Measurements from ENCODE around the gene CHCHD6.

CHCHD6 gene

GRCh38 chr3:126993436-126993835 is 289.4 kb downstream of the CHCHD6 start:
- no peak for DNase-seq (ENCODE audit: low read depth)
- no peak for TF ChIP-seq CTCF (IDR thresholded peaks at IDR 0.05; ENCODE audit: insufficient read depth, low read depth, low read length, missing control alignments)
- H3K4me3 ChIP-seq (ENCODE audit: low read length): no peak overlapping the region

GRCh38 chr3:126994661-126995245 is 290.7 kb downstream of the CHCHD6 start:
- DNase-seq (ENCODE audit: low read depth): no peak
- no peak for TF ChIP-seq CTCF (IDR thresholded peaks at IDR 0.05; ENCODE audit: insufficient read depth, low read depth, low read length, missing control alignments)
- H3K4me3 ChIP-seq (ENCODE audit: low read length): no peak overlapping the region

- DNase-seq (ENCODE audit: low read depth): peak; percentile 29
- no peak for TF ChIP-seq CTCF (IDR thresholded peaks at IDR 0.05; ENCODE audit: insufficient read depth, low read depth, low read length, missing control alignments)
- no peak overlapping the region for H3K4me3 ChIP-seq (ENCODE audit: low read length)
Measured at GRCh38 chr3:126995254-126995780, 291.3 kb downstream of the CHCHD6 start.

- TF ChIP-seq CTCF (IDR thresholded peaks at IDR 0.05; ENCODE audit: insufficient read depth, low read depth, low read length, missing control alignments): peak; percentile 21
- H3K4me3 ChIP-seq (ENCODE audit: low read length): no peak overlapping the region
- no peak for DNase-seq (ENCODE audit: low read depth)
Measured at GRCh38 chr3:126995926-126996512, 292.0 kb downstream of the CHCHD6 start.

GRCh38 chr3:126996905-126997304 is 292.9 kb downstream of the CHCHD6 start:
- no peak overlapping the region for H3K4me3 ChIP-seq (ENCODE audit: low read length)
- no peak for TF ChIP-seq CTCF (IDR thresholded peaks at IDR 0.05; ENCODE audit: insufficient read depth, low read depth, low read length, missing control alignments)
- DNase-seq (ENCODE audit: low read depth): peak; percentile 45

- DNase-seq (ENCODE audit: low read depth): no peak
- H3K4me3 ChIP-seq (ENCODE audit: low read length): no peak overlapping the region
- no peak for TF ChIP-seq CTCF (IDR thresholded peaks at IDR 0.05; ENCODE audit: insufficient read depth, low read depth, low read length, missing control alignments)
Measured at GRCh38 chr3:126997455-126998038, 293.5 kb downstream of the CHCHD6 start.

All from epithelial cell of esophagus (primary cell).